Stomach (tissue), 4 donors: ENCODE data around the gene LEKR1.

Source experiments
- CTCF ChIP-seq, 7 experiments: fragments of 450-650 bp in 4 of 7; fragments of 200-600 bp in 3 of 7; sonication (generic) in 3 of 7; IDR thresholded peaks; one replicate each; pipeline ENCODE4 v1.5.1; 2016 to 2019; ENCODE audit warnings: antibody characterized with exemption in 7 of 7, control low read depth in 2 of 7, mild to moderate bottlenecking in 1 of 7
- EP300 ChIP-seq: sonication (generic); formaldehyde crosslinking; IDR thresholded peaks from one replicate; pipeline ENCODE4 v1.6.1; 2017; ENCODE audit warnings: antibody characterized with exemption
- POLR2A ChIP-seq, 4 donors: fragments of 450-650 bp; IDR thresholded peaks; one replicate each; pipeline ENCODE4 v1.6.1; 2016; ENCODE audit warnings: antibody characterized with exemption in 4 of 4, control low read depth in 2 of 4, mild to moderate bottlenecking in 1 of 4, moderate library complexity in 1 of 4

GRCh38 chr3:156793851-156794250 is 32.3 kb upstream of the LEKR1 start:
- TF ChIP-seq CTCF (IDR thresholded peaks at IDR 0.05) (no peak), EP300 (no peak), POLR2A (IDR thresholded peaks at IDR 0.05) (no peak)
